HG03520 (cell line): ENCODE results near the gene COL6A3.

Experiments used
- ATAC-seq: cut with Tn5 transposase; IDR thresholded peaks from one replicate; pipeline ENCODE4 v1.9.1; 2021; ENCODE audit warnings: mild to moderate bottlenecking, moderate library complexity; ENCODE audit not compliant: unreplicated experiment

Gene COL6A3

DNA sequence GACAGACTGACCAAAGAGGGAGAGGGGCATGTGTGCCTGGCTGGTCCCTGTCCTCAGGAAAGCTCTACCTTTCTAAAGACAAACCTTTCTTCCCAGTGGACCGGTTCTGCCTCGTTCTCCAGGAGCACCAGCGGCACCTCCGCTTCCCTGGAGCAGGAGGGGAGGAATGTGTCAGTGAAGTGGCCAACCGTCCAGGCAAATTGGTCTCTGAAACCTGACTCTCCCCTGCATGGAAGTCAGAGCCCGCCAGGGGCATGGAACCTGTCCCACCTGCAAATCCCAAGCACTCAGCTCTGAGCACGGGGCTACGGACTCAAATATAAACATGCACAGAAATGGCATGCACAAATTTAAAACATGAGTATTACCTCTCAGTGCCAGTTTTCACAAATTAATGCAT lies 62.9 kb downstream of the COL6A3 start:
- ATAC-seq, result no peak

- no peak for ATAC-seq
Observed at GRCh38 chr2:237350597-237350996, 63.4 kb downstream of the COL6A3 start.

DNA sequence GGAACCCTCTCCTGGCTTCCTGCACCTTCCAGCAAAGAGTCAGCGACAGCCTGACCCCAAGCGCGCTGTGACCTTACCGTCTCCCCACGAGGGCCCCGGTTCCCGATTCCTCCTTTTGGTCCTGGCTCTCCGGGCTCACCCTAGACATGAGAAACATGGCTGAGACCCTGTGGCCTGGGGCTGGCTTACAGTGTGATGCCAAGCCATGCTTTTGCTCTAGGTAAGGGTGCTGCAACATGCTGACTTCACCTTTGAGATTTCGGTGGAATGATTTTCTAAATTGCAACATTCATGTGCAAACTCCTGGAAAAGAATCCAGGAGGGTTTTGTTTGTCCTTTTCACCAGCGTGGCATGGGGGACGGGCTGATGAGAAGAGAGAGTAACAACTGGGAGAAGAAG lies 63.9 kb downstream of the COL6A3 start:
- no peak for ATAC-seq

GRCh38 chr2:237348281-237348865 lies 65.6 kb downstream of the COL6A3 start:
- ATAC-seq, result no peak

- no peak for ATAC-seq
Observed at GRCh38 chr2:237345891-237346640, 67.9 kb downstream of the COL6A3 start.

GRCh38 chr2:237345411-237345810 lies 68.6 kb downstream of the COL6A3 start:
- ATAC-seq, result no peak

DNA sequence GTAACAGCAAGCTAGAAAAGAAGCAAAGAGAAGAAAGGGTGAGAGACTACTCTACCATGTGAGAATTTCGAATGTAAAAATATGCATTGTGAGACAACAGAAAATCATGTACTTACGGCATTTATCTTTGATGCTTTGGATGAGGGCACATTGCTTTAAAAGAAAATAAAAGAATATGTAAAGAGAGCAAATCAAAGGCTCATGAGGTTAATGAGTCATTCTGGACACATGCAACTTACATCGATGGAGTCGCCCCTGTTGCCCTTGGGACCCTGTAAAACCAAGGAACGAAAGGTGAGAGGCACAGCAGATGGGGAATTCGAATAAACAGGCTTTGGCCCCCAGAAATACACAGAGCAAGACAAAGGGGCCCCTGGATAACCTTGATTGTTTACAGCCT lies 69.0 kb downstream of the COL6A3 start:
- no peak for ATAC-seq

DNA sequence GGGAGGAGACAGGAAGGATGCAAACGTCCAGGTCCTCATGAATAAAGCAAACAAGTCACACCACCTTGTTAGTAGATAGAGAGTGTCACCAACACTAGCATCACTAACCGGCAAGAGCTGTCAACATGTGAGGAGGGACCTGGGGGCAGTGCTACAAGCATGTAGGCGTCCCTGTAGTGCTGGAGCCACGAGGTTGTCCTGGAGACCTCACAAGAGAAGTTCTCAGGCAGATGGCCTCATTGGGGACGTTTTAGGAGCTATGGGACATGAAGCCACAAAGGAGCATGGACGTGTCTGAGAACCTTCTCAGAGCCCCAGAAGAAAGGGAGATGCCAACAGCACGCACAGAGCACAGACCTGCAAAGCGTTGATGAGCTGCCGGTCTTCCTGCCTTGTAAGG lies 70.0 kb downstream of the COL6A3 start:
- ATAC-seq, result no peak

DNA sequence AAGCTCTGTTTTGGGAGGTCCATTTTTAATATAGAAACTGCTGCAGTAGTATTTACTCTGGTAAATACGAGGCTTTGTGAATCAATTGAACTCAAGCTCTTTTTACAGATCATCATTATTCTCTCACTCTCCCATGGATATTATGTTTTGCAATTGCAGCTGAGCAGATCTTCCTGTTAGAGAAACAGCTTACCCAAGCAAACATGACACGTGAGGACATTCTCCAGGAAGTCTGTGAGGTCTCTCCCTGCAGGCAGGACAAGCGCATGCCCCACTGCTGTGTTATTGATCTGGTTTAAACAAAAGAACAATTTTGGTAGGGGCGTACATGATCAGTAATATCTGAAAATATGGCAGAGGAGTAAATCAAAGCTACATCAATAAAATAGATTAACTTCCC lies 72.1 kb downstream of the COL6A3 start:
- ATAC-seq, result no peak

DNA sequence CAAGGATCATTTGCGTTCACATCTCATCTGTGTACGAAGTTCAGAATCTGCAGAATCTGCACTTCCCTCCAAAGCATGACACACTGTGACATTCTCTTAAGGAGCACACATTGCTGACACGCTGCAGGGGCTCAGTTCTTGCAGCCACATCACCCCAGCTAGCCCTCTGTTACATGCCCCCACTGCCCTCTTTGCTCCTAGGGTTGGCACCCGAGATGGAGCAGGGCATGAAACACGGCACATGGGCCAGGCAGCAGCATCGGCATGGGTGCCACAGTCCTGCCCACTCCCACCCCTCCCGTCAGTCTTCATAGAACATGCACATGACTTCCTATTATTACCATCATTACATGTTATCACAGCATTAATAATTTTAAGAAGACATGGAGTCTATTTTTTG lies 76.4 kb downstream of the COL6A3 start:
- ATAC-seq, result no peak

DNA sequence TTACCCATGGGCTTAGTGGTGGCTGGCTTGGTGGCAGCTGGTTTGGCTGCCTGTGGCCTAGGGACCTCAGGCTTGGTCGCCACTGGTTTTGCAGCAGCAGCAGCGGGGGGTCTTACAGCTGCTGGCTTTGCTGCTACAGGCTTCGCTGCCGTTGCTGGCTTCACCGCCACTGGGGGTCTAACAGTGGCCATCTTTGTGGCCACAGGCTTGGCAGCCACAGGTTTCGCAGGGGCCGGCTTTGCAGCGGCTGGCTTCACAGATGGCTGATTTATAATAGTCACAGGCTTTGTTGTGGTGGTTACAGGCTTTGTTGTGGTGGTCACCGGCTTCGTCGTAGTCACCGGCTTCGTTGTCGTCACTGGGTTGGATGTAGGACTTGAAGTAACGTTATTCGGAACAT lies 77.8 kb downstream of the COL6A3 start:
- ATAC-seq, result no peak

- no peak for ATAC-seq
Observed at GRCh38 chr2:237333748-237334147, 80.2 kb downstream of the COL6A3 start.

GRCh38 chr2:237330541-237330940 lies 83.4 kb downstream of the COL6A3 start:
- no peak for ATAC-seq

DNA sequence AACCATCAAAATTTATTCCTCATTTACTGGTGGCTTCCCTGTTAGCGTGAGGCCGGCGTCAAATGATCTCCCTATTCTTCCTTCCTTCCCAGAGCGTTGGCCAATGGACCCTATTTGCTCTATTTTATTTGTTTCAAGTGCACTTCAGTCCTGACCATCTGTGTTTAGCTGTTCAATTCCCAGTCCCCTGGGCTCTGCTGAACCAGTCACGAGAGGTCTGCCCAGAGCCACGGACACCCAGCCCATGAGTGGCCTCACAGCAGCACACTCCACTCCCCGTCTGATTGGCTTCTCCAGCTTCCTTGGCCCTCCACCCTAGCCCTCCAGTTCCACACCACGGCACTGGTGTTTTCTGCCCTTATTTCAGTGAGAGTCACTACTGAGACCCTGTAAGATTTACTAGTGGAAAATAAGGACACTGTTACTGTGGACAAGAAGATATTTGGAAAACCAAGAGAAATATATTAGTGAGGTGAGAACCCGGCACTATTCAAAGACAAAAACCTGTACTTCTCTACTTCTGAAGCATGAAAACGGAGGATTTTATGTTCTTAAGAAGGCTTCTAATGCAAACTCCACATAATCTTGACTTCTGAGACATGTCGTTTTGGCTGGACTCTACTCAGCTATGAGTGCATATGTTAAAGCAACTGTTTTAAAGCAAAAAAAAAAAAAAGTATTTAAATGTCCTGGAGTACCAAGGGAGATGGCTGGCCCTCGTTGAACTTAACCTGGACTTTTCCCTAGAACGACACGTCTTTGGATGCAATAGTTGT lies 86.6 kb downstream of the COL6A3 start:
- ATAC-seq, result no peak

DNA sequence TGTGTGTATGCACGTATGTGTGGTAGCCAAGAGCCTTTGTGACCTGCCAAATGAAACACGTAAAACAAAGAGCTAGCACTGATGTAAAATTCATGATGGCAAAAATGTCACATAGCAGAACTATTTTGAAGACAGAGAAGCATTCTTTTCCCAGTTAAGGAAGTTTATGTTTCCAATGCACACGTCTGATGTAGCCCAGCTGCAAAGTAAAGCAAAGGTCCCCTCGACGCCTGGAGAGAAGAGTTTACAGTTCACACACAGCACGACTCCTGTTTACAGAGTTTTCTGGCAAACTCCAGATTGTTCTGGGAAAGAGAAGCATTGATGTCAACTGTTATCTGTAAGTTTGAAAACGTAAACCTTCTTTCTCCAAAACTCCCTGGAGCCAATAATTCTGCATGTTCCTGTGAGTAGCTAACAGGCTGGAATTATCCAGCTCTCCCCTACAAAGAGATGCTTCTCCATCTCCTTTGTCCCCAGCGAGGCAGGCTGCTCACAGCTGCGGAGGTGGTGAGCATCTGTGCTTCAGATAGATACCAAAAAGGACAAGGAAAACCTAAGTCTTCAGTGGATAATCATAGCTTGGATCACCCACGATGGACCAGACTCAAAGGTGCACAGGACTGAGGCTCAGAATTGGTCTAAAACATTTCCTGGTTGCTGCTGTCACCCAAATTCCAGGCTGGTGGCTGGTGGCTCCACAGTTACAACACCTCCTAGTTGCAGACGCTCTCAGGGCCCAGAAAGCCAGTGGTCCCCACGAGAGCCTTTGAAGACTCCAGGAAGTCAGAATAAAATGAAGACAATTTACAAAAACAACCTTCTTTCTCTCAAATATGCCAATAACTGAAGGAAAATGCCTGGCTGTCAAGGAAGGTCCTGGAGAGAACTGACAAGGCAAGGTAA lies 87.4 kb downstream of the COL6A3 start:
- no peak for ATAC-seq

GRCh38 chr2:237324837-237325236 lies 89.1 kb downstream of the COL6A3 start:
- no peak for ATAC-seq

DNA sequence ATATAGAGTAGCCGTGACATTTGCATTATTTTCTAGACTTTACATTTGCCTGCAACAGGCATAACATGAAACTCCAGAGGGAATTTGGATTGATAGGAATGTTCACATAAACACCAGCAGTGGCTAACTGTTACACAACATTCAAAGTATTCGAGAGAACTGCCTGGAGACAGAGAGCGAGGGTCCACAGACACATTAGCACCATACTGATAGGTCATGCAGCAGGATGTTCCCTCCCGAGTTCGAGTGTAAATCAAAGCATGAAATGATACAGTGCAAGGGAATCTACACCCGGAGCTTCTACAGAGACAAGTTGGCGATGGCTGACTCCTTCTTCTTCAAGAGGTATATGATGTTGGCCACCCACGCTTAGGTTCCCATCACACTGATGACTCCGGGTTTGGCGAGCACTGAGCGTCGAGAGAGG lies 89.5 kb downstream of the COL6A3 start:
- ATAC-seq, result no peak

GRCh38 chr2:237323656-237324055 lies 90.3 kb downstream of the COL6A3 start:
- ATAC-seq, result no peak

DNA sequence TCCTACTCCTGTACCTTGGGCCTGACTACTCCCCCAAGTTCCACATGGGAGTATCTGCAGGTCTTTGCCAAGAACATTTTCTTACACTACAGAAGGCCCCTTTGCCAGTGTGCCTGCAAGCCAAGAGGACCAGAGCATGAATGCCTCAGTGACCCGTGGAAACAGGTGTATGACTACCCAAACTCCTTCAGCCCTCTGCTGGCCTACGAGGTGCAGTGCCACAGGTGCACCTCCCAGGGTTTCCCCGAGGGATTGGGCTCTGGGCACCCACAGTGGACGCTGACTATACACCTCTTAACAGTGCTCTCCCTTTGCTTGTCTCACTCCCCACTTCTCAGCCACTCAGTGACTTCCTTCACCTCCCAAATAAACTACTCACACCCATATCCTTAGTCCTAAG lies 91.4 kb downstream of the COL6A3 start:
- no peak for ATAC-seq

GRCh38 chr2:237321746-237322145 lies 92.2 kb downstream of the COL6A3 start:
- no peak for ATAC-seq
